ENCODE data around the gene SEC23B. TPM values are rescaled to one million over a fixed set of nuclear protein-coding genes. Genes with fewer than 3 reads are reported as not detected.
"Not testable (repeated sequence)": the region's sequence is repeated elsewhere in the genome, so short reads cannot be mapped to it uniquely, and the experiment has no call there.

Gene SEC23B
- polyA plus RNA-seq, 1 experiment = 49.2 TPM

DNA sequence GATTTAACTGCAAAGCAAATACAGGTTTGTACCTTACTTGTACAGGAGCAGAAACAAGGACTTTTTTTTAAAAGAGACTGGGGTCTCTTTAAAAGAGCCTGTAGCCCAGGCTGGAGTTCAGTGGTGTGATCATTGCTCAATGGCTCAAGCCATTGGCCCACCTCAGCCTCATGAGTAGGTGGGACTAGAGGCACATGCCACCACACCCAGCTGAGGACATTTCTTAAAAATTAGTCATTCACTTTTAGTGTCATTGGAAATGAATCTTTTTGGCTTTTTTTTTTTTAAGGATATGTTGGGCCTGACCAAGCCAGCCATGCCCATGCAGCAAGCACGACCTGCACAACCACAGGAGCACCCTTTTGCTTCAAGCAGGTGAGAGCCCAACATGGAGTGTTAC is 16.9 kb downstream of the SEC23B start:
- Histone ChIP-seq H3K27me3 (ENCODE audit: control insufficient read depth, insufficient read depth, low read length) (no peaks in the 10 kb centered on the region), H3K36me3 (ENCODE audit: control insufficient read depth, insufficient read depth, low read length) (peaks cover 8% of the 10 kb centered on the region), H3K4me3 (ENCODE audit: low read depth, low read length) (no peak overlapping the region)
- TF ChIP-seq, protein P1, sequence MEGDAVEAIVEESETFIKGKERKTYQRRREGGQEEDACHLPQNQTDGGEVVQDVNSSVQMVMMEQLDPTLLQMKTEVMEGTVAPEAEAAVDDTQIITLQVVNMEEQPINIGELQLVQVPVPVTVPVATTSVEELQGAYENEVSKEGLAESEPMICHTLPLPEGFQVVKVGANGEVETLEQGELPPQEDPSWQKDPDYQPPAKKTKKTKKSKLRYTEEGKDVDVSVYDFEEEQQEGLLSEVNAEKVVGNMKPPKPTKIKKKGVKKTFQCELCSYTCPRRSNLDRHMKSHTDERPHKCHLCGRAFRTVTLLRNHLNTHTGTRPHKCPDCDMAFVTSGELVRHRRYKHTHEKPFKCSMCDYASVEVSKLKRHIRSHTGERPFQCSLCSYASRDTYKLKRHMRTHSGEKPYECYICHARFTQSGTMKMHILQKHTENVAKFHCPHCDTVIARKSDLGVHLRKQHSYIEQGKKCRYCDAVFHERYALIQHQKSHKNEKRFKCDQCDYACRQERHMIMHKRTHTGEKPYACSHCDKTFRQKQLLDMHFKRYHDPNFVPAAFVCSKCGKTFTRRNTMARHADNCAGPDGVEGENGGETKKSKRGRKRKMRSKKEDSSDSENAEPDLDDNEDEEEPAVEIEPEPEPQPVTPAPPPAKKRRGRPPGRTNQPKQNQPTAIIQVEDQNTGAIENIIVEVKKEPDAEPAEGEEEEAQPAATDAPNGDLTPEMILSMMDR (IDR thresholded peaks at IDR 0.05; ENCODE audit: insufficient read depth, low read depth, low read length) = no peak
- ChIA-PET POLR2A (interaction anchor here (0.7 kb wide), 1 partner anchor 1240 kb away, joined by 4 read pairs; no protein-coding TSS in a partner anchor), CTCF (no interaction called here)
- DNase-seq (ENCODE audit: low read depth) = peak; percentile 57

DNA sequence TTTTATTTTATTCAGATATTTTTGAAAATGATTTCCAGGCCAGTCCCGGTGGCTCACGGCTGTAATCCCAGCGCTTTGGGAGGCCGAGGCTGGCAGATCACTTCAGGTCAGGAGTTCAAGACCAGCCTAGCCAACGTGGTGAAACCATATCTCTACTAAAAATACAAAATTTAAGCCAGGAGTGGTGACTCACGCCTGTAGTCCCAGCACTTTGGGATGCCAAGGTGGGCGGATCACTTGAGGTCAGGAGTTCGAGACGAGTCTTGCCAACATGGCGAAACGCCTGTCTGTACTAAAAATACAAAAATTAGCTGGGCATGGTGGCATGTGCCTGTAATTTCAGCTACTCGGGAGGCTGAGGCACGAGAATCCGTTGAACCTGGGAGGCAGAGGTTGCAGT is 19.0 kb downstream of the SEC23B start:
- POLR2A ChIA-PET; H3K27me3 ChIP-seq (ENCODE audit: control insufficient read depth, insufficient read depth, low read length); H3K4me3 ChIP-seq (ENCODE audit: low read depth, low read length); DNase-seq (ENCODE audit: low read depth): not testable (repeated sequence)
- CTCF ChIA-PET = interaction anchor here (0.9 kb wide), 1 partner anchor 113 kb away, joined by 3 read pairs; no protein-coding TSS in a partner anchor
- peaks cover 14% of the 10 kb centered on the region for H3K36me3 ChIP-seq (ENCODE audit: control insufficient read depth, insufficient read depth, low read length)

DNA sequence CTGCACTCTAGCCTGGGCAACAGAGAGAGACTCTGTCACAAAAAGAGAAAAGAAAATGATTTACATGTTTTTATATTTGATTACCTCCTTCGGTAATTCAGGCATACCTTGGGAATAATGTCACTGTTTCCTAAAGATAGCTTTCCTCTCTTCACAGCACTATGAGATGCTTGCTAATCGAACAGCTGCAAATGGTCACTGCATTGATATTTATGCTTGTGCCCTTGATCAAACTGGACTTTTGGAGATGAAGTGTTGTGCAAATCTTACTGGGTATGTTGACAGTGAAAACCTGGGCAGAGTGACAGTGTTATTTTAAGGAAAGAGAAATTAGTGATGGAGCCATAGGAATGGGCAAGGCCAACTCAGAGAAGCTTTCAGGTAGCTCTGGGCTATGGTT is 19.6 kb downstream of the SEC23B start:
- TF ChIP-seq, protein P1 (IDR thresholded peaks at IDR 0.05; ENCODE audit: insufficient read depth, low read depth, low read length) = no peak
- POLR2A ChIA-PET = no interaction called here
- CTCF ChIA-PET = interaction anchor here (0.9 kb wide), 1 partner anchor 113 kb away, joined by 3 read pairs; no protein-coding TSS in a partner anchor
- peaks cover 14% of the 10 kb centered on the region for H3K36me3 ChIP-seq (ENCODE audit: control insufficient read depth, insufficient read depth, low read length)
- DNase-seq (ENCODE audit: low read depth) = no peak
- no peak overlapping the region for H3K4me3 ChIP-seq (ENCODE audit: low read depth, low read length)
- no peaks in the 10 kb centered on the region for H3K27me3 ChIP-seq (ENCODE audit: control insufficient read depth, insufficient read depth, low read length)

DNA sequence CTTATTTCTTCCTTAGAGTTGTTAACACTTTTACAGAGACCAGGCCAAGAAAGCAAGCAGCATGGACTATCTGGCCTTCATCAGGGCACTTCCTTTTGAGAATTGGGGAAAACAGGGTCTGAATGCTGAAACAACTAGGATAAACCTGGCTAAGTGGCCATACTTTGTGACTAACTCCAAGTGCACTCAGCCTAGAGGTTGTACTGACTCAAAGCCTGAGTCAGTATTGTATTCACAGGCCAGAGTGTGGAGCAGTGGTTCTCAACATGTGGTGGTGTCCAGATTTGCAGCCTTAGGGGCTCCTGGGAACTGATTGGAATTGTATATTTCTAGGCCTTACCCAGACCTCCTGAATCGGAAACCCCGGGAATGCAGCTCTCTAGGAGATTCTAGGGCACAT is 20.1 kb downstream of the SEC23B start:
- DNase-seq (ENCODE audit: low read depth) = no peak
- H3K27me3 ChIP-seq (ENCODE audit: control insufficient read depth, insufficient read depth, low read length) = no peaks in the 10 kb centered on the region
- TF ChIP-seq, protein P1 (IDR thresholded peaks at IDR 0.05; ENCODE audit: insufficient read depth, low read depth, low read length) = no peak
- H3K36me3 ChIP-seq (ENCODE audit: control insufficient read depth, insufficient read depth, low read length) = peaks cover 18% of the 10 kb centered on the region
- ChIA-PET CTCF (no interaction called here), POLR2A (no interaction called here)
- no peak overlapping the region for H3K4me3 ChIP-seq (ENCODE audit: low read depth, low read length)

DNA sequence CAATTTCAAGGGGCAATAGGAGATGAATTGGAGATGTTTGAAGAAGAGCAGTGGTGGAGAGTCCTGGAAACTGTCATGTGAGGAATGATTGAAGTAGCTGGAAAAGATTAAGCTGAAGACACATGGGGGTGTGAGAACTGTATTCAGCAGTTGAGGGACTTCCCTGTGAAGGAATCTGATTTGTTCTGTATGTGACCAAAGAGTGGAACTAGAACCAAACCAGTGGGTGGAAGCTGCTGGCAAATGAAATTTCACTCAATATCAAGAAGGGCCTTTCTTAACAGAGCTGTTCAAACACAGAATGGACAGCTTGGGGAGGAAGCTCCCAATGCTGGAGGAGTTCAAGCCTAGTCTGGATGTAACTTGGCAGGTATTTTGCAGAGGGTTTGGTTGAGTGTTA is 21.3 kb downstream of the SEC23B start:
- Histone ChIP-seq H3K4me3 (ENCODE audit: low read depth, low read length) (no peak overlapping the region), H3K27me3 (ENCODE audit: control insufficient read depth, insufficient read depth, low read length) (no peaks in the 10 kb centered on the region), H3K36me3 (ENCODE audit: control insufficient read depth, insufficient read depth, low read length) (peaks cover 21% of the 10 kb centered on the region)
- DNase-seq (ENCODE audit: low read depth) = no peak
- ChIA-PET POLR2A (no interaction called here), CTCF (interaction anchor here (1.0 kb wide), 1 partner anchor 10 kb away, joined by 3 read pairs; no protein-coding TSS in a partner anchor)
- TF ChIP-seq, protein P1 (IDR thresholded peaks at IDR 0.05; ENCODE audit: insufficient read depth, low read depth, low read length) = no peak

DNA sequence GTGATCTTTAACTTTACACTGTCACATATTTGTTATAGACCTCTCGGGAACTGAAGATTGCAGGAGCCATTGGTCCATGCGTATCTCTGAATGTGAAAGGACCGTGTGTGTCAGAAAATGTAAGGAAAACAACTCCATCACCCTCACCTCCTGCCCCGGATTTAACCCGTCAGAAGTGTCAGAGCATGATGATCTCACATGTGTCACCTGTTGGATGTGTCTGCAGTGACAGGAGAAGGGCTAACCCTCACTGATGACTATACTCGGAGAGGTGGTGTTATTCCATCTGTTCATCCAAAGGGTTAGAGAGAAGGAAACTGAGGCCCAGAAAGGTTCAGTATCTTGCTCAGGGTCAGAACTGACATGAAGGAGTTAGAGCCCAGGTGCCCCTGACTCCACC is 24.9 kb downstream of the SEC23B start:
- POLR2A ChIA-PET = no interaction called here
- H3K36me3 ChIP-seq (ENCODE audit: control insufficient read depth, insufficient read depth, low read length) = peaks cover 16% of the 10 kb centered on the region

More for the DNA sequence above, 24.9 kb downstream of the SEC23B start:
- Histone ChIP-seq H3K4me3 (ENCODE audit: low read depth, low read length) (no peak overlapping the region), H3K27me3 (ENCODE audit: control insufficient read depth, insufficient read depth, low read length) (no peaks in the 10 kb centered on the region)
- no peak for DNase-seq (ENCODE audit: low read depth)
- TF ChIP-seq, protein P1 (IDR thresholded peaks at IDR 0.05; ENCODE audit: insufficient read depth, low read depth, low read length) = no peak
- CTCF ChIA-PET = no interaction called here

Data from BJ (cell line).